OCI-LY3 (cell line): ENCODE measurements around the gene KCNS3.

ENCODE experiments used
- H2AFZ ChIP-seq: fragments of 200-600, 300-600 bp; shearing (Covaris generic); 2 replicates; pipeline ENCODE4 v1.6.0; 2014; ENCODE audit warnings: antibody characterized with exemption, low read depth, low read length
- H3K27ac ChIP-seq: fragments of 200-600, 300-600 bp; sonication (generic); 2 replicates; pipeline ENCODE4 v1.5.1; 2014; ENCODE audit warnings: mild to moderate bottlenecking, low read length, moderate library complexity, mixed read lengths
- H3K27me3 ChIP-seq: fragments of 200-600, 300-600 bp; sonication (generic); 2 replicates; pipeline ENCODE4 v1.6.1; 2014; ENCODE audit warnings: low read depth, low read length, mixed read lengths
- H3K36me3 ChIP-seq: fragments of 200-600, 300-600 bp; sonication (generic); replicated peaks from 2 replicates; pipeline ENCODE3; 2014; ENCODE audit warnings: low read depth, low read length, mixed read lengths
- H3K4me1 ChIP-seq: fragments of 300-600, 200-600 bp; sonication (generic); 2 replicates; pipeline ENCODE4 v1.6.1; 2014; ENCODE audit warnings: low read length, mixed read lengths
- H3K4me2 ChIP-seq: fragments of 200-600, 300-600 bp; sonication (generic); 2 replicates; pipeline ENCODE4 v1.6.1; 2014; ENCODE audit warnings: low read length, mixed read lengths
- H3K4me3 ChIP-seq: fragments of 300-600, 200-600 bp; sonication (generic); 2 replicates; pipeline ENCODE4 v1.5.1; 2014; ENCODE audit warnings: antibody characterized with exemption, mild to moderate bottlenecking, low read length, moderate library complexity
- H3K79me2 ChIP-seq: fragments of 300-600, 200-600 bp; shearing (Covaris generic); 2 replicates; pipeline ENCODE4 v1.6.1; 2014; ENCODE audit warnings: mild to moderate bottlenecking, low read length, mixed read lengths
- H3K9ac ChIP-seq: fragments of 300-600, 200-600 bp; shearing (Covaris generic); 2 replicates; pipeline ENCODE4 v1.6.0; 2014; ENCODE audit warnings: mild to moderate bottlenecking, low read length, moderate library complexity
- H3K9me3 ChIP-seq: fragments of 200-600, 300-600 bp; shearing (Covaris generic); 2 replicates; pipeline ENCODE4 v1.6.1; 2014; ENCODE audit warnings: low read length, mixed read lengths; ENCODE audit not compliant: insufficient read depth
- H4K20me1 ChIP-seq: fragments of 200-600, 300-600 bp; sonication (generic); 2 replicates; pipeline ENCODE4 v1.6.1; 2016; ENCODE audit warnings: low read length, mixed read lengths; ENCODE audit not compliant: insufficient read depth
- EZH2phosphoT487 ChIP-seq: fragments of 200-600 bp; shearing (Covaris generic); IDR thresholded peaks from 2 replicates; pipeline ENCODE4 v1.6.1; 2018; ENCODE audit warnings: antibody characterized with exemption, mixed run types, low read depth
- TF ChIP-seq, protein P1 (sequence below): fragments of 200-600, 300-600 bp; sonication (generic); IDR thresholded peaks from 2 replicates; pipeline ENCODE4 v1.5.1; 2014; ENCODE audit warnings: antibody characterized with exemption, low read length, low read depth

KCNS3 gene

DNA sequence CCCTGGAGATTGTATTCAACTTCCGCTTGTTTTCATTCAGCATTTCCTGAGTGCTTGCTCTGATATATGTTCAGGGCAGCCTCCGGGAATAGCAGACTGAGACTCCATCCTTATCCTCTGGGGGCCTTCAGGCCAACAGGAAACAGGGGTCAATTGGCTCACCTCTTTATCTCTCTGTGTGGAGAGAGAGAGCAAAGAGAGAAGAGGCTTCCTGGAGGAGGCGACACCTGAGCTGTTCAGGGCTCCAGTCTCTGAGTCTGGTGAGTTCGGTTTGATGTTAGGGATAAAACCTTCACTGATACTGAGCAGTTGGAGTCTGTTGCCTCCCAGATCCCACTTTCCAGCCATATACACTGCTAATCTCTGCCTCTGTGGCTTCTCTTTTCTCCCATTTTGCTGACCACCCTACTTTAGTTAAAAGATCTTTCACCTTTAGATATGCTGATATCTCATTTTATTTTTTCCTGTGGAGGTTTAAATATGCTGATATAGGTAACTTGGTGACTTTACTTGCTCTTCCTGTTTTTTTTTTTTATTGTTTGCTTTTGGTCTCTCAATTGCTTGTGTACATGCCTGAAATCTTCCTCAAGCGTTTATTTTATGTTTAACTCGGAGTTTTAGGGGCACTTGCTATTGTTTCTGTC lies 56.9 kb downstream of the KCNS3 start:
- no peaks in the 10 kb centered on the region; the same call in 1 of the 2 replicates for H3K27me3 ChIP-seq
- no peaks in the 10 kb centered on the region for H4K20me1 ChIP-seq
- H3K9me3 ChIP-seq: peaks cover 6% of the 10 kb centered on the region; the same call in 1 of the 2 replicates
- H3K27ac ChIP-seq: no peak overlapping the region
- H3K4me1 ChIP-seq: no peaks in the 10 kb centered on the region
- no peak overlapping the region for H3K9ac ChIP-seq
- TF ChIP-seq, protein P1, sequence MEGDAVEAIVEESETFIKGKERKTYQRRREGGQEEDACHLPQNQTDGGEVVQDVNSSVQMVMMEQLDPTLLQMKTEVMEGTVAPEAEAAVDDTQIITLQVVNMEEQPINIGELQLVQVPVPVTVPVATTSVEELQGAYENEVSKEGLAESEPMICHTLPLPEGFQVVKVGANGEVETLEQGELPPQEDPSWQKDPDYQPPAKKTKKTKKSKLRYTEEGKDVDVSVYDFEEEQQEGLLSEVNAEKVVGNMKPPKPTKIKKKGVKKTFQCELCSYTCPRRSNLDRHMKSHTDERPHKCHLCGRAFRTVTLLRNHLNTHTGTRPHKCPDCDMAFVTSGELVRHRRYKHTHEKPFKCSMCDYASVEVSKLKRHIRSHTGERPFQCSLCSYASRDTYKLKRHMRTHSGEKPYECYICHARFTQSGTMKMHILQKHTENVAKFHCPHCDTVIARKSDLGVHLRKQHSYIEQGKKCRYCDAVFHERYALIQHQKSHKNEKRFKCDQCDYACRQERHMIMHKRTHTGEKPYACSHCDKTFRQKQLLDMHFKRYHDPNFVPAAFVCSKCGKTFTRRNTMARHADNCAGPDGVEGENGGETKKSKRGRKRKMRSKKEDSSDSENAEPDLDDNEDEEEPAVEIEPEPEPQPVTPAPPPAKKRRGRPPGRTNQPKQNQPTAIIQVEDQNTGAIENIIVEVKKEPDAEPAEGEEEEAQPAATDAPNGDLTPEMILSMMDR: no peak
- TF ChIP-seq EZH2phosphoT487: no peak
- no peak overlapping the region for H3K4me3 ChIP-seq
- H3K4me2 ChIP-seq: no peak overlapping the region
- no peak overlapping the region for H2AFZ ChIP-seq
- H3K36me3 ChIP-seq: no peaks in the 10 kb centered on the region
- H3K79me2 ChIP-seq: no peaks in the 10 kb centered on the region

DNA sequence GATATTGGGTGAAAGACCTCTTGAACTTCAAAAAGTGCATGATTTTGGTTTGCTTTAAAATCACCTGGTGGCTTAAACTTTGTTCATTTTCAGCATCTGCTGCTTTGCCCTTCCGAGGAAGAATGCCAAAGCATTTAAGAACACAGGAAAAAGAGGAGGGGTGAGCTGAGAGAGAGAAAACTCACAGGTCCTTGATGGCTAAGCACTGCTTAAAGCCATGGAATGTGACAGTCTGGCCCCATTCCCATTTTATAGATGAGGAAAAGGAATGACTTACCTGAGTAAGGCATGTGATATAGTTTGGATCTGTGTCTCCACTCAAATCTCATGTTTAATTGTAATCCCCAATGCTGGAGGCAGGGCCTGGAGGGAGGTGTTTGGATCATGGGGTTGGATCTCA lies 58.1 kb downstream of the KCNS3 start:
- Histone ChIP-seq H3K4me3 (no peak overlapping the region), H3K79me2 (no peaks in the 10 kb centered on the region), H3K27me3 (no peaks in the 10 kb centered on the region; the same call in 1 of the 2 replicates), H3K9ac (no peak overlapping the region), H2AFZ (no peak overlapping the region), H3K4me2 (no peak overlapping the region), H4K20me1 (no peaks in the 10 kb centered on the region), H3K4me1 (no peaks in the 10 kb centered on the region), H3K9me3 (peaks cover 6% of the 10 kb centered on the region; the same call in 1 of the 2 replicates), H3K36me3 (no peaks in the 10 kb centered on the region), H3K27ac (no peak overlapping the region)
- TF ChIP-seq, protein P1: no peak
- no peak for TF ChIP-seq EZH2phosphoT487

DNA sequence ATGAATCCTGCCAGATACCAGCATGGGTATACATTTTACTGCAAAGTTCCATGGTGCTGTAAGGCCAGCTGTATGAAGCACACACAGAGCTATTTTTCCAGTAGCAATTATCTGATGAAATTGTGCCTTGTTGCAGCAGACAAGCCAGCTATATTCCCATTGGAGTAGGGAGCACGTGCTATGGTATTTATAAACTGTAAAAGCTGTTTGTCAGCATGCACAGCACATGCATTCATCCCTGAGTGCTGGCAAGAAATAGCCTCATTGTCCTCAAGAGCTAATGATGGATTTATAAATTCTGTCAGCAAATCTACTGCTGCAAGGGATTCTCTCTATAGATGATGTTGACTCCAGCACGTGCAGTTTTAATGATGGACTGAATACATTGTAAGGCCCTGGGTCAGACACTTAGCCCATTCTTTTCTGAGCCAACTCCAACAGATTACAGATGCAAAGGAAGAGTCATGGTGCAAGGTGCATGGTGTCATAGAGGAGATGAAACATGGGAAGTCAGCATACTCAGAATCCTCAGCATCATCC lies 61.7 kb downstream of the KCNS3 start:
- Histone ChIP-seq H3K9ac (no peak overlapping the region), H3K4me2 (no peak overlapping the region), H3K27me3 (peaks cover 11% of the 10 kb centered on the region), H3K9me3 (peaks cover 6% of the 10 kb centered on the region; the same call in 1 of the 2 replicates), H3K79me2 (no peaks in the 10 kb centered on the region), H3K4me1 (no peaks in the 10 kb centered on the region), H4K20me1 (no peaks in the 10 kb centered on the region), H3K27ac (no peak overlapping the region), H3K4me3 (no peak overlapping the region), H3K36me3 (no peaks in the 10 kb centered on the region), H2AFZ (no peak overlapping the region)
- TF ChIP-seq, protein P1: no peak
- no peak for TF ChIP-seq EZH2phosphoT487

DNA sequence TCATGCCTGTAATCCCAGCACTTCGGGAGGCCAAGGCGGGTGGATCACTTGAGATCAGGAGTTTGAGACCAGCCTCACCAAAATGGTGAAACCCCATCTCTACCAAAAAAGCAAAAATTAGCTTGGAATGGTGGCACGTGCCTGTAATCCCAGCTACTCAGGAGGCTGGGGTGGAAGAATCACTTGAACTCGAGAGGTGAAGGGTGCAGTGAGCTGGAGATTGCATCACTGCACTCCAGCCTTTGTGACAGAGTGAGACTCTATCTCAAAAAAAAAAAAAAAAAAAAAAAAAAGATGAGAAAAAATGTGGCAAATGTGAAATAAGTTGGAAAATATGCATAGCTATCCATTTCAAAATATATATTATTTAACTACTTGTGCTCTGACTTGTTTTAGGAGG lies 65.0 kb downstream of the KCNS3 start:
- H3K36me3 ChIP-seq: no peaks in the 10 kb centered on the region
- no peak for TF ChIP-seq EZH2phosphoT487
- TF ChIP-seq, protein P1: no peak
- no peak overlapping the region for H3K9ac ChIP-seq
- H3K4me3 ChIP-seq: no peak overlapping the region
- H2AFZ ChIP-seq: no peak overlapping the region
- H3K9me3 ChIP-seq: no peaks in the 10 kb centered on the region
- no peaks in the 10 kb centered on the region for H3K4me1 ChIP-seq
- no peak overlapping the region for H3K4me2 ChIP-seq
- H3K79me2 ChIP-seq: no peaks in the 10 kb centered on the region
- H3K27ac ChIP-seq: no peak overlapping the region
- peaks cover 27% of the 10 kb centered on the region for H3K27me3 ChIP-seq
- H4K20me1 ChIP-seq: no peaks in the 10 kb centered on the region
